GM21515 (cell line): ENCODE results near the gene NUP37.
"Not testable (repeated sequence)": the region's sequence is repeated elsewhere in the genome, so short reads cannot be mapped to it uniquely, and the experiment has no call there.

Source experiments
- ATAC-seq: cut with Tn5 transposase; IDR thresholded peaks from one replicate; pipeline ENCODE4 v1.9.1; 2021; ENCODE audit not compliant: unreplicated experiment

Gene NUP37

DNA sequence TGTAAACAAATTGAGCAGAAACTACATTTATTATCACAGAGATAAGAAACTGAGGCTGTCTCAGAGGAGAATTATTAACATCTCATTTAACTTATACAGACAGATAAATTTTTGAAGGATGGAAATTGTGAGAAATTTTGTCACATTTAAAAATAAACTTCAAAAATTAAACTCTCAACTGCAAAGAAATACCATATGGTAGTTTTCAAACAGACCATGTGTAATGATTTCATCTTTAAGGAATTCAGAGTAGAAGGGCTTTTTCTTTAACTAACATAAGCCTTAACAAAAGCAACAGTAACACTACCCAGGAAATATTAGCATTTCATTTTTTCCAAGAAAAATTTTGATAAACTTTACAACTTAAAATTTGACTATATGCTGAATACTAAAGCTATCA, 26.6 kb downstream of the NUP37 start:
- no peak for ATAC-seq

- ATAC-seq = not testable (repeated sequence)
Measured at GRCh38 chr12:102089228-102089835, 30.6 kb downstream of the NUP37 start.

DNA sequence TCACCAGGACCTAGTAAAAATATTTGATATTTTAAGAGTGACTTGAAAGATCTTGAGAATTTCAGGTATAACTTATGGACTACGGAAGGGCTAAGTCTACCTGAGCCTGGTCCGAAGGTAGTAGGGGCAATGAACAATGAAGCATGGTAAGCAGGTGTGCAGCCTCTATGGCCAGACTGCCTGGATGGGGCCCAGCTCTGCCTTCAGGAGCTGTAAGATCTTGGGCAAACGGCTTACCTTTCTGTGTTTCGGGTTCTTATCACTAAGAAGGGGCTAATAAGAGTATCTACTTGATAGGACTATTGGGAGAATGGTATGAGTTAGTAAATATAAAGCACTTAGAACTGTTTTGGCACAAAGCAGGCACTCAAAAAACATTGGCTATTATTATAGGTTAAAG, 39.1 kb downstream of the NUP37 start:
- no peak for ATAC-seq

- not testable (repeated sequence) for ATAC-seq
Measured at GRCh38 chr12:102072092-102072491, 47.8 kb downstream of the NUP37 start.

DNA sequence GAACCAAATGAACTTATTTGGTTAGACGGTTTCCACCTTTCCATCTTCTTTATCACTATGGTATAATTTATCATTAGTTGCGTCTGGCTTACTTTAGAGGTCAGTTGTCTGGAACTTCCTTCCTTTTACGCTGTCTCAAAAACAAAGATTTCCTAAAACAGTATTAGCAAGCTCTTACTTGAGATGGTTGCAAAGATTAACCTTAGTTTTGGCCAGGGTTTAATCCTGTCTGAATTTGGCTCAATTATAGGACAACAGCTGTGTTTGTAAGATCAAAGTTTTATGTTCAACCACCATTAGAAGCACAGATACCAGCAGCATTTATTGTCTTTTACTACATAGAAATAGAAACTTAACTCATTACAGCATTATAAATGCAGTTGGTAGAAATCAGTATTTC, 50.2 kb downstream of the NUP37 start:
- no peak for ATAC-seq

DNA sequence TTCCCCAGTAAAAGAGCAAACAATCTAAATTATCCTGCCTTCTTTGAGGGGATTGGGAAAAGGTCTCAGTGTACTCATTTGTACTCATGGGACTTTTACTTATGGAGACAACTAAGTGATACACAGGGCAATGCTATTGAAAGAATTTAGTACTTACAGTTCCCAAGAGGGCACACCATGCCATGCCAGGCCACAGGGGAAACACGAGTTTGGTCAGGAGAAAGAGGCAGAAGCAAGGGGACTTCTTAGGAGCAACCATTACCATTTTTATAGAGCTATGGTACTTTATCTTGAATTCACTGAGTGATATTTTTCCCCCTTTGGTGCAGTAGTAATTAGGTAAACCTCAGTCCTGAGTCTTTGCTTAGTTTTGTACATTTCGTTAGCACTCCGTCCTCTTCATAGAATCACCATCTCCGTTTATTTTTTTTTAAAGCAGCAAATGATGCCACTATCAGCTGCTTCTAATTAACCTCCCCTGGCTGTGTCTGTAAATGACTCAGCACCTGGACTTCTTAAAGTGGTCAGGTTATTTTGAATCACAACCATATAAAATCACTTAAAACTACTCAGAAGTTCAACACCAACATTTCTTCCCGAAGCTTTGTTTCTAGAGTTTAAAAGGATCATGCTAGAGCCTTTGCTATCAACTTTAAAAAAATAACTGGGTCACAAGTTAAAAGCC, 52.2 kb downstream of the NUP37 start:
- no peak for ATAC-seq

DNA sequence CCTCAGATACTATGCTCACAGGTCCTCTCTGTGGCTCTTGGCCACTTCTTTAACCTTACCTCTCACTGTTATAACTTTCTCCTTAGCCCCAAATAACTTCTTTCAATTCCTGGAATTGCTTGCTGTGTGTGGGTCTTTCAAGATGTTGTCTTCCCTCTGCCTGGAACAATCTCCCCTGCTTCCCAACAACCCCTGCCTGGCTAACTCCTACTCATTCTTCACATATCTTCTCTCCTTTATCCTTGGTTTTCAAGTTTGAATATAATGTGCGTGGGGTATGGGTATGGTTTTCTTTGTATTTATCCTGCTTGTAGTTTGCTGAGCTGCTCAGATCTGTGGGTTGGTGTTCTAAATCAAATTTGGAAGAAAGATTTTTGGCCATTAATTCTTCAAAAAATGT, 55.4 kb downstream of the NUP37 start:
- ATAC-seq = no peak

GRCh38 chr12:102063069-102063468, 56.8 kb downstream of the NUP37 start:
- ATAC-seq = no peak

- ATAC-seq = no peak
Measured at GRCh38 chr12:102062419-102062806, 57.5 kb downstream of the NUP37 start.

- ATAC-seq = peak; percentile 97
Measured at GRCh38 chr12:102061560-102062418, 58.1 kb downstream of the NUP37 start, which contains the start of gene WASHC3. Gene WASHC3, minus strand, starts transcription at chr12:102061991. Its CDS starts 29 bp downstream, at chr12:102061962.

- ATAC-seq = peak; percentile 38
Measured at GRCh38 chr12:102061096-102061559, 58.8 kb downstream of the NUP37 start.

DNA sequence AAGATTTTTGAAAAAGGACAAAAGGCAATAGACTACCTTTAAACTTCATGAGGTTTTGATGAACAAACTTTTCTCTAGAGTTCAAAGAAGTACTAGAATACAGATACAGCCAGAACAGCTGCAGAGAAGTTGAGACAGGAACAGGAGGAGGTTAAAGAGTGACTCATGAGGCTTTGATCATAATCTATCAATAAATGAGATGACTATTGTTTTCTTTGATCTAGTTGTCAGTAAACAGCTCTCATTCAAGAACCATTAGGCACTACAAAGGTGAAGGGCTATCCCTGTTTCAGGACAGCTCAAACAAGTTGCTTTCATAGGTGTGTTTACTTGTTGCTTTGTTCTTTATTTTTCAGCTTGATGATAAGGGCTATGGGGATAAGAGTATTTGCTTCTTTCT, 60.6 kb downstream of the NUP37 start:
- ATAC-seq = no peak

GRCh38 chr12:102054345-102054744, 65.6 kb downstream of the NUP37 start:
- ATAC-seq = no peak

- ATAC-seq = no peak
Measured at GRCh38 chr12:102053062-102053349, 66.9 kb downstream of the NUP37 start.

- ATAC-seq = no peak
Measured at GRCh38 chr12:102052192-102053061, 67.5 kb downstream of the NUP37 start.

- no peak for ATAC-seq
Measured at GRCh38 chr12:102051431-102051965, 68.4 kb downstream of the NUP37 start.

- no peak for ATAC-seq
Measured at GRCh38 chr12:102050660-102051430, 69.1 kb downstream of the NUP37 start.

GRCh38 chr12:102043928-102044327, 76.0 kb downstream of the NUP37 start:
- peak; percentile 93 for ATAC-seq

DNA sequence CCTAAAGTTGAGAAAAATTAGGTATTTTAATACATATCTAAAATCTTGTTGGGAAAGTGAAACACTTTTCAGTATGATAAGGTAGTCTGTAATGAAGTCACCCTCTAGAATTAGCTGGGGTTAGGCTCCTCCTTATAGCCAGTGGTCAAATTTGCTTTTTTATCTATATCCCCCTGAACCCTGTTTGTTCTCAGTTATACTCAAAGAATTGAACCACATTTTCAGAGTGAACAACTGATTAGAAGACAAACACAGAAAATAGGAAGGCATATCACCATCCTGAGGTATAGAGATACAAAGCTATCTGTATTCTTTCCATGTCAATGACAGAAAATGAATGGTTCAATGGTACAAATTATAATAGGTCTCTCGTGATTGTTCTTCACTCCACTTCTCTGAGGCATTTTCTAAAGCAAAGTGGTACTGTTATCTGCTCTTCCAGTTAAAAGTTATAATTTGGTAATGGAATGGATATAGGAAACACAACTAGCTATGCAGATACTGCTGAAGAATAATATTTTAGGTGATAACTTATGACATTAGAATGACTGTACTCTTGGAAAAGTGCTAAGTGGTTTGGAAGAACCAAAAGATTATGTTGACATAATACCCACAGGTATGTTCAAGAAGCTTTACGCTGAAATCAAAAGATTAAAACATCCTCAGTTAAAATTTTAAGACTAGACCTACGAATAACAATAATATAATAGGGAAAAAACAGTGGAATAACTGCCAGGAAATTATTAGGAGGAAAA, 85.7 kb downstream of the NUP37 start:
- ATAC-seq = no peak
